Testis (tissue), 2 donors: Measurements from ENCODE around the gene NRAP.

Experiments used
- POLR2A ChIP-seq: fragments of 450-650 bp; IDR thresholded peaks from one replicate; pipeline ENCODE4 v1.6.1; 2017; ENCODE audit warnings: antibody characterized with exemption, mild to moderate bottlenecking, moderate library complexity
- TF ChIP-seq, protein P1 (sequence below), 3 experiments: fragments of 450-650 bp in 2 of 3; fragments of 200-600 bp in 1 of 3; sonication (generic) in 1 of 3; IDR thresholded peaks; one replicate each; pipeline ENCODE4 v1.5.1; 2016 to 2019; ENCODE audit warnings: antibody characterized with exemption in 3 of 3, mild to moderate bottlenecking in 2 of 3, moderate library complexity in 1 of 3

- no peak for TF ChIP-seq POLR2A
- TF ChIP-seq, protein P1, sequence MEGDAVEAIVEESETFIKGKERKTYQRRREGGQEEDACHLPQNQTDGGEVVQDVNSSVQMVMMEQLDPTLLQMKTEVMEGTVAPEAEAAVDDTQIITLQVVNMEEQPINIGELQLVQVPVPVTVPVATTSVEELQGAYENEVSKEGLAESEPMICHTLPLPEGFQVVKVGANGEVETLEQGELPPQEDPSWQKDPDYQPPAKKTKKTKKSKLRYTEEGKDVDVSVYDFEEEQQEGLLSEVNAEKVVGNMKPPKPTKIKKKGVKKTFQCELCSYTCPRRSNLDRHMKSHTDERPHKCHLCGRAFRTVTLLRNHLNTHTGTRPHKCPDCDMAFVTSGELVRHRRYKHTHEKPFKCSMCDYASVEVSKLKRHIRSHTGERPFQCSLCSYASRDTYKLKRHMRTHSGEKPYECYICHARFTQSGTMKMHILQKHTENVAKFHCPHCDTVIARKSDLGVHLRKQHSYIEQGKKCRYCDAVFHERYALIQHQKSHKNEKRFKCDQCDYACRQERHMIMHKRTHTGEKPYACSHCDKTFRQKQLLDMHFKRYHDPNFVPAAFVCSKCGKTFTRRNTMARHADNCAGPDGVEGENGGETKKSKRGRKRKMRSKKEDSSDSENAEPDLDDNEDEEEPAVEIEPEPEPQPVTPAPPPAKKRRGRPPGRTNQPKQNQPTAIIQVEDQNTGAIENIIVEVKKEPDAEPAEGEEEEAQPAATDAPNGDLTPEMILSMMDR (IDR thresholded peaks at IDR 0.05), result no peak
Measured at GRCh38 chr10:113711142-113711541, 47.3 kb upstream of the NRAP start.
